ENCODE data around the gene HPDL.

DNA sequence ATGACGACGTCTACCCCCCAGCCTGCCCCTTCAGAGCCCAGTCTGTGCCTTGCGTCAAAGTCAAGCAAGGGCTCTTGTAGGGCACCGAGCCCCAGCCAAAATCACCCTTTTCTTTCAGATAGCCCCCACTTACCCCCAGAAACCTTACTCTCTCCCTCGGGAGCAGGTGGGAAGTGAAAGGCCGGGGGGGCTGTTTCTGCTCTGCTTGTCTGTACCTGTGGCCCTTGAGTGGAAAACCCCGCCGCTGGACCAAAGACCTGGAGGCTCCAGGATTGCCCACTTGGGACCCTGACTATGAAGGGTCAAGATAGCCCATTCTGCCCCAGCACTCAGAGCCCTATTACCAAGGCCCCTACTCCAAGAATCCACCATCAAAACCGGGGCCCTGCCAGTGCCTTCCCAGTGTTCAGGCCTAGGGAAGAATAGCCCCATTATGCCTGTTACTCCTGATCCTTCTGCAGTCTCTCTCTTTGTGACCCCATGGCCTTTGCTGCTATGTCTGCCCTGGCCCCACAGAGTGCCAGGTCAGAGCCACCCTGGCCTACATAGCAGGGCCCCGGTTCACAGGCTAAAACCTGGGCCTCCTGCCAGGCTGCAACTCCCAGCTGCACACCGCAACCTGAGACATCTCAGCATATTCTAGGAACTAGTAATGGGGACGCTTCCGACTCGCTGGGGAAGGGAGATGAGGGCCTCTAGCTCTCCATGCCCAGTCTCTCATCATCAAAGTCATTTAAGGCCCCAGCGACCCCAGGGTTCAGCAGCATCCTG lies 22.2 kb upstream of the HPDL start:
- TF ChIP-seq, protein P1, sequence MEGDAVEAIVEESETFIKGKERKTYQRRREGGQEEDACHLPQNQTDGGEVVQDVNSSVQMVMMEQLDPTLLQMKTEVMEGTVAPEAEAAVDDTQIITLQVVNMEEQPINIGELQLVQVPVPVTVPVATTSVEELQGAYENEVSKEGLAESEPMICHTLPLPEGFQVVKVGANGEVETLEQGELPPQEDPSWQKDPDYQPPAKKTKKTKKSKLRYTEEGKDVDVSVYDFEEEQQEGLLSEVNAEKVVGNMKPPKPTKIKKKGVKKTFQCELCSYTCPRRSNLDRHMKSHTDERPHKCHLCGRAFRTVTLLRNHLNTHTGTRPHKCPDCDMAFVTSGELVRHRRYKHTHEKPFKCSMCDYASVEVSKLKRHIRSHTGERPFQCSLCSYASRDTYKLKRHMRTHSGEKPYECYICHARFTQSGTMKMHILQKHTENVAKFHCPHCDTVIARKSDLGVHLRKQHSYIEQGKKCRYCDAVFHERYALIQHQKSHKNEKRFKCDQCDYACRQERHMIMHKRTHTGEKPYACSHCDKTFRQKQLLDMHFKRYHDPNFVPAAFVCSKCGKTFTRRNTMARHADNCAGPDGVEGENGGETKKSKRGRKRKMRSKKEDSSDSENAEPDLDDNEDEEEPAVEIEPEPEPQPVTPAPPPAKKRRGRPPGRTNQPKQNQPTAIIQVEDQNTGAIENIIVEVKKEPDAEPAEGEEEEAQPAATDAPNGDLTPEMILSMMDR (IDR thresholded peaks at IDR 0.05) = no peak
- TF ChIP-seq, protein P2, sequence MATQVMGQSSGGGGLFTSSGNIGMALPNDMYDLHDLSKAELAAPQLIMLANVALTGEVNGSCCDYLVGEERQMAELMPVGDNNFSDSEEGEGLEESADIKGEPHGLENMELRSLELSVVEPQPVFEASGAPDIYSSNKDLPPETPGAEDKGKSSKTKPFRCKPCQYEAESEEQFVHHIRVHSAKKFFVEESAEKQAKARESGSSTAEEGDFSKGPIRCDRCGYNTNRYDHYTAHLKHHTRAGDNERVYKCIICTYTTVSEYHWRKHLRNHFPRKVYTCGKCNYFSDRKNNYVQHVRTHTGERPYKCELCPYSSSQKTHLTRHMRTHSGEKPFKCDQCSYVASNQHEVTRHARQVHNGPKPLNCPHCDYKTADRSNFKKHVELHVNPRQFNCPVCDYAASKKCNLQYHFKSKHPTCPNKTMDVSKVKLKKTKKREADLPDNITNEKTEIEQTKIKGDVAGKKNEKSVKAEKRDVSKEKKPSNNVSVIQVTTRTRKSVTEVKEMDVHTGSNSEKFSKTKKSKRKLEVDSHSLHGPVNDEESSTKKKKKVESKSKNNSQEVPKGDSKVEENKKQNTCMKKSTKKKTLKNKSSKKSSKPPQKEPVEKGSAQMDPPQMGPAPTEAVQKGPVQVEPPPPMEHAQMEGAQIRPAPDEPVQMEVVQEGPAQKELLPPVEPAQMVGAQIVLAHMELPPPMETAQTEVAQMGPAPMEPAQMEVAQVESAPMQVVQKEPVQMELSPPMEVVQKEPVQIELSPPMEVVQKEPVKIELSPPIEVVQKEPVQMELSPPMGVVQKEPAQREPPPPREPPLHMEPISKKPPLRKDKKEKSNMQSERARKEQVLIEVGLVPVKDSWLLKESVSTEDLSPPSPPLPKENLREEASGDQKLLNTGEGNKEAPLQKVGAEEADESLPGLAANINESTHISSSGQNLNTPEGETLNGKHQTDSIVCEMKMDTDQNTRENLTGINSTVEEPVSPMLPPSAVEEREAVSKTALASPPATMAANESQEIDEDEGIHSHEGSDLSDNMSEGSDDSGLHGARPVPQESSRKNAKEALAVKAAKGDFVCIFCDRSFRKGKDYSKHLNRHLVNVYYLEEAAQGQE (IDR thresholded peaks at IDR 0.05) = no peak
- TF ChIP-seq KDM1A (IDR thresholded peaks at IDR 0.05; ENCODE audit: low read depth) (no peak), FOSL2 (IDR thresholded peaks at IDR 0.05) (no peak), FOSL2 (CRISPR knock-in tag; IDR thresholded peaks at IDR 0.05) (no peak), RFX5 (IDR thresholded peaks at IDR 0.05) (no peak), HDAC2 (IDR thresholded peaks at IDR 0.05) (no peak)
- TF ChIP-seq, protein P3, sequence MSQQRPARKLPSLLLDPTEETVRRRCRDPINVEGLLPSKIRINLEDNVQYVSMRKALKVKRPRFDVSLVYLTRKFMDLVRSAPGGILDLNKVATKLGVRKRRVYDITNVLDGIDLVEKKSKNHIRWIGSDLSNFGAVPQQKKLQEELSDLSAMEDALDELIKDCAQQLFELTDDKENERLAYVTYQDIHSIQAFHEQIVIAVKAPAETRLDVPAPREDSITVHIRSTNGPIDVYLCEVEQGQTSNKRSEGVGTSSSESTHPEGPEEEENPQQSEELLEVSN (IDR thresholded peaks at IDR 0.05; ENCODE audit: borderline replicate concordance, low read depth) = no peak
